Psoas muscle (tissue), 8 donors: ENCODE data around the gene COL20A1. TPM values are rescaled to one million over a fixed set of nuclear protein-coding genes. Genes with fewer than 3 reads are reported as not detected.
"Not testable (repeated sequence)": the region's sequence is repeated elsewhere in the genome, so short reads cannot be mapped to it uniquely, and the experiment has no call there.

Experiments
- ATAC-seq, 4 donors: fragments of 200-7000 bp; cut with Tn5 transposase; one replicate each; pipeline ENCODE4 v1.9.1; 2020; ENCODE audit warnings: moderate library complexity in 3 of 4, mild to moderate bottlenecking in 2 of 4
- DNase-seq, 2 donors: peaks; one replicate each; pipeline ENCODE4 v3.0.0-alpha.2; 2020
- H3K27ac ChIP-seq: fragments of 200-600 bp; one replicate; pipeline ENCODE4 v1.8.0; 2022
- H3K27me3 ChIP-seq, 3 donors: fragments of 200-600 bp in 1 of 3; one replicate each; pipeline versions ENCODE4 v1.6.1 to v1.8.0; 2013 to 2022; ENCODE audit warnings: low read length in 2 of 3, mild to moderate bottlenecking in 2 of 3, moderate library complexity in 1 of 3; ENCODE audit not compliant: insufficient read depth in 3 of 3
- H3K36me3 ChIP-seq, 2 donors: fragments of 200-600 bp in 1 of 2; one replicate each; pipeline versions ENCODE4 v1.6.1 to v1.8.0; 2013 to 2022; ENCODE audit warnings: low read depth in 1 of 2, mild to moderate bottlenecking in 1 of 2, moderate library complexity in 1 of 2; ENCODE audit not compliant: insufficient read depth in 1 of 2
- H3K4me1 ChIP-seq: fragments of 200-600 bp; one replicate; pipeline ENCODE4 v1.8.0; 2022
- H3K4me3 ChIP-seq: fragments of 200-600 bp; one replicate; pipeline ENCODE4 v1.8.0; 2022; ENCODE audit warnings: mild to moderate bottlenecking
- H3K9me3 ChIP-seq: fragments of 200-600 bp; one replicate; pipeline ENCODE4 v1.8.0; 2022
- WGBS, 3 donors: extraction: QIAGEN DNeasy Blood & Tissue Kit; methylation state at CpG; one replicate each; pipeline versions ENCODE4 v1.1.6 to v1.1.7; 2013; 5-methylcytosine and 5-hydroxymethylcytosine counted together
- intact Hi-C, 2 donors: fragments of 100-400 bp; cut with DNase I; formaldehyde crosslinking; loops; one replicate each; pipeline versions ENCODE4 v1.11.0 to v1.14.2; 2022
- polyA plus RNA-seq, 3 donors: library from polyadenylated mRNA; stranded (reverse); fragments of 200-250 nt; gene quantifications; one replicate each; pipeline ENCODE4 v1.2.3, GENCODE V29; 2013
- total RNA-seq, 4 donors: library from RNA; stranded (reverse); fragmentation: NEBNext Ultra II Directional in 2 of 4; extraction: Animal tissue kit (Norgen Biotek cat#: 25700) in 2 of 4; gene quantifications; one replicate each; pipeline versions ENCODE4 v1.2.1 to v1.2.4, GENCODE V29; 2021 to 2023
- TF ChIP-seq, protein P1 (sequence below): fragments of 200-600 bp; IDR thresholded peaks from one replicate; pipeline ENCODE4 v1.8.0; 2022; ENCODE audit warnings: antibody characterized with exemption
- donor health status: healthy with polysubstance abuse.
- donor health status: DM: no; HTN: no; CAD: no; lungs with moderate emphysema.
- donor health status: Bipolar disorder and iron deficiency.
- donor health status: healthy.
- donor health status: DM: yes; HTN: yes; CAD: no.
- donor health status: DM: no; HTN: no; CAD: no.
- donor health status: DM: no; HTN: no; CAD: no.
- donor health status: DM: yes; HTN: yes; CAD: no.

COL20A1 gene
- total and polyA plus RNA-seq, 7 donors, result 0.08 to 0.09 TPM; not detected in 5

DNA sequence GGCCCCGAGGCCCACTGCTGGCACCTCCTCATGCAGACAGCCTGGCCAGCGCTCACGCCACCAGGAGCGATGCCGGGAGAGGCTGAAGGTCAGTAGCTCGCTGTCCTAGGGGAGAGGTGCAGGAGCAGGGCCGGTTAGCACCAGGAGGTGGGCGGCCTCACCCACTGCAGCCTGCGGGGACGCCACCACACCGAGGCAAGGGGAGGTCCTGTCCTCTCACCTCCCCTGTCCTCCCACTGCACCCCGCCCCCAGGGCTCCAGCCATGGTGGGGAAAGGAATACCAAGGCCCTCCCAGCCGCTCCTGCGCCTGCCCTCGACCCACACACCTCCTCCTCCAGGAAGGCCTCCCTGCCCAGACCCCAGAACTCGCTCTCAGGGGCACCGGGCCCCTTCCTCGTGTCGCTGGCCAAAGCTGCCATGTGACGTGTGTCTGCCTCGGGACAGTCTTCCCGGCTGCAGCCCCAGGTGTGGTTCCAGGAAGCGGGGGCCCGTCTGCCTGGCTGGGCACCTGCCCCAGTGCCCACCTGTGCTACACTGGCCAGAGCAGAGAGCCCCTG, 45.2 kb upstream of the COL20A1 start:
- Histone ChIP-seq H3K4me3 (no peak overlapping the region), H3K36me3 (no peaks in the 10 kb centered on the region), H3K27ac (no peak overlapping the region), H3K9me3 (no peaks in the 10 kb centered on the region), H3K4me1 (no peaks in the 10 kb centered on the region), H3K27me3 (peaks cover 0 to 58% (median 10%) of the 10 kb centered on the region in 3 donors)
- TF ChIP-seq, protein P1, sequence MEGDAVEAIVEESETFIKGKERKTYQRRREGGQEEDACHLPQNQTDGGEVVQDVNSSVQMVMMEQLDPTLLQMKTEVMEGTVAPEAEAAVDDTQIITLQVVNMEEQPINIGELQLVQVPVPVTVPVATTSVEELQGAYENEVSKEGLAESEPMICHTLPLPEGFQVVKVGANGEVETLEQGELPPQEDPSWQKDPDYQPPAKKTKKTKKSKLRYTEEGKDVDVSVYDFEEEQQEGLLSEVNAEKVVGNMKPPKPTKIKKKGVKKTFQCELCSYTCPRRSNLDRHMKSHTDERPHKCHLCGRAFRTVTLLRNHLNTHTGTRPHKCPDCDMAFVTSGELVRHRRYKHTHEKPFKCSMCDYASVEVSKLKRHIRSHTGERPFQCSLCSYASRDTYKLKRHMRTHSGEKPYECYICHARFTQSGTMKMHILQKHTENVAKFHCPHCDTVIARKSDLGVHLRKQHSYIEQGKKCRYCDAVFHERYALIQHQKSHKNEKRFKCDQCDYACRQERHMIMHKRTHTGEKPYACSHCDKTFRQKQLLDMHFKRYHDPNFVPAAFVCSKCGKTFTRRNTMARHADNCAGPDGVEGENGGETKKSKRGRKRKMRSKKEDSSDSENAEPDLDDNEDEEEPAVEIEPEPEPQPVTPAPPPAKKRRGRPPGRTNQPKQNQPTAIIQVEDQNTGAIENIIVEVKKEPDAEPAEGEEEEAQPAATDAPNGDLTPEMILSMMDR, result no peak
- intact Hi-C loops, result no loop called here
- DNase-seq, result no peak
- WGBS, 3 donors, result 77 to 80% (median 80%) methylated on average over 23 to 24 of the region's 24 CpGs
- ATAC-seq, result no peak

- Histone ChIP-seq H3K27me3 (peaks cover 0 to 66% (median 19%) of the 10 kb centered on the region in 3 donors), H3K4me3 (no peak overlapping the region), H3K36me3 (no peaks in the 10 kb centered on the region), H3K9me3 (no peaks in the 10 kb centered on the region), H3K27ac (no peak overlapping the region), H3K4me1 (peaks cover 2% of the 10 kb centered on the region)
- DNase-seq, result no peak
- ATAC-seq, result no peak
- WGBS, 3 donors, result 78% methylated on average over 24 to 25 of the region's 25 CpGs
- TF ChIP-seq, protein P1, result no peak
- intact Hi-C loops, result no loop called here
Observed at GRCh38 chr20:63248835-63249591, 44.0 kb upstream of the COL20A1 start.

- Histone ChIP-seq H3K9me3 (no peaks in the 10 kb centered on the region), H3K27me3 (peaks cover 0 to 74% (median 26%) of the 10 kb centered on the region in 3 donors), H3K4me1 (peaks cover 2% of the 10 kb centered on the region), H3K4me3 (no peak overlapping the region), H3K27ac (no peak overlapping the region), H3K36me3 (no peaks in the 10 kb centered on the region)
- 87 to 97% (median 91%) methylated on average over 12 to 15 of the region's 15 CpGs for WGBS, 3 donors
- no peak for DNase-seq
- intact Hi-C loops, result no loop called here
- no peak for ATAC-seq
- TF ChIP-seq, protein P1, result no peak
Observed at GRCh38 chr20:63249891-63250290, 43.1 kb upstream of the COL20A1 start.

GRCh38 chr20:63251350-63251749, 41.6 kb upstream of the COL20A1 start:
- intact Hi-C loops, H3K9me3 ChIP-seq, ATAC-seq, DNase-seq, H3K4me1 ChIP-seq, H3K27ac ChIP-seq, H3K4me3 ChIP-seq, H3K36me3 ChIP-seq: not testable (repeated sequence)
- peaks cover 0 to 87% (median 30%) of the 10 kb centered on the region in 3 donors for H3K27me3 ChIP-seq
- WGBS, 3 donors, result 24 to 44% (median 28%) methylated on average over 11 to 12 of the region's 14 CpGs

DNA sequence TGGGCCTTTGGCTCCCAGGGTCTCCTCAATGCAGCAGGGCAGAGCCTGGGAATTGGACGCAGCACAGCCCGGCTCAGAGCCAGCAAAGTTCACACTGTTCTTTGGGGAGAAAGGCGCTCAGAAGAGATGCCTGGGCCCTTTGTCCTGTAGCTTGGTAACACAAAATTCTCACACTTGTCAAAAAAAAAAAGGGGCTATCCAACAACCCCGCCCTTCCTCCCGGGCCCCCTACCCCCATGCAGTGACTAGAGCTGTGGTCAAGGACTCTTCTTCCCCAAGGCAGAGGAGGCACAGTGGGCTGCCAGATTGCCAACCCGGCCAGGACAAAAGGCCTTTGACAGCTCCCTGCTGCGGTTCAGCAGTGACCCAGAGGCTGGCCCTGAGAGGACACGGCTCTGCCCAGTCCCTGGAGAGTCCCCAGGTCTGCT, 40.7 kb upstream of the COL20A1 start:
- no peaks in the 10 kb centered on the region for H3K9me3 ChIP-seq
- peaks cover 2% of the 10 kb centered on the region for H3K4me1 ChIP-seq
- no peak overlapping the region for H3K27ac ChIP-seq
- ATAC-seq (no peak), DNase-seq (no peak)
- no peaks in the 10 kb centered on the region for H3K36me3 ChIP-seq
- intact Hi-C loops, result no loop called here
- whole genome bisulfite sequencing, 3 donors, result 33 to 40% (median 35%) methylated on average over 8 of the region's 8 CpGs
- no peak overlapping the region for H3K4me3 ChIP-seq
- TF ChIP-seq, protein P1, result no peak
- peaks cover 0 to 82% (median 34%) of the 10 kb centered on the region in 3 donors for H3K27me3 ChIP-seq
